ENCODE data around the gene TBXAS1.
"Not testable (repeated sequence)": the region's sequence is repeated elsewhere in the genome, so short reads cannot be mapped to it uniquely, and the experiment has no call there.

The TBXAS1 gene

DNA sequence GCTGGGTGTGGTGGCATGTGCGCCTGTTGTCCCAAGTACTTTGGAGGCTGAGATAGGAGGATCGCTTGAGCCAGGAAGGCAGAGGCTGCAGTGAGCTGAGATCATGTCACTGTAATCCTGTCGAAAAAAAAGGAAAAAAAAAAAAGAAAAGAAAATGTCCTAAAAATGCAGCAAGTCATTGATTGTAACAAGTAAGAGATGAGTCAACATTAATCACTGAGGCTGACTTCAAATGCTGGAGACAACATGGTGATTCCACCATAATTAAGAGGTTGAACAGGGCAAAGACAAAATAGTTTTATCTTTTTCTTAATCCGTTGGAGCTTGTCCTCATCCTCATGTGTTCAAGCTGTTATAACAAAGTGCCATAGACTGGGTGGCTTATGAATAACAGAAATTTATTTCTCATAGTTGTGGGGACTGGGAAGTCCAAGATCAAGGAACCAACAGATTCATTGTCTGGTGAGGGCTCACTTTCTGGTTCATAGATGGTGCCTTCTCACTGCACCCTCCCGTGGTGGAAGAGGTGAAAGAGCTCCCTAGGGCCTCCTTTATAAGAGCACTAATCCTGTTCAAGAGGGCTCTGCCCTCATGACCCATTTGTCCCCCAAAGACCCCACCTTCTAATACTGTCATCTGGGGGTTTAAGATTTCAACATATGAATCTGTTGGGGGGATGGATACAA is 60.3 kb downstream of the TBXAS1 start:
- DNase-seq (ENCODE audit: low spot score) = no peak

DNA sequence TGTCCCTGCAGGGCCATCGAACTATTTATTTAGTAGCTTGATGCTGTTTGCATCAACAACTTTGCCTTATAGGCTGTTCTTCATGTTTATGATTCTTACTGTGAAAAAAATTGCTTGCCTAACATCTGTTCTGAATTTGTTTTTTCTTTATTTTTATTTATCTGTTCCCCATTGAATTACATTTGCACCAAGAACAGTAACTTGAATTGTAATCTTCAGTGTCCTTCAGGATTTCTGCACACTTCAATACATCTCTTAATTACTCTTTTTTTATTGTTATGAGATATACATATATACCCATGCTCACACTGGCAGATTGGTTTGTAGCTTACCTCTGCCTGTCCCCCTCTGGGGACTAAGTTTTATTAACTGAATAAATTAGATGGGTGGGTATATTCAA is 64.4 kb downstream of the TBXAS1 start:
- DNase-seq (ENCODE audit: low spot score) = no peak

DNA sequence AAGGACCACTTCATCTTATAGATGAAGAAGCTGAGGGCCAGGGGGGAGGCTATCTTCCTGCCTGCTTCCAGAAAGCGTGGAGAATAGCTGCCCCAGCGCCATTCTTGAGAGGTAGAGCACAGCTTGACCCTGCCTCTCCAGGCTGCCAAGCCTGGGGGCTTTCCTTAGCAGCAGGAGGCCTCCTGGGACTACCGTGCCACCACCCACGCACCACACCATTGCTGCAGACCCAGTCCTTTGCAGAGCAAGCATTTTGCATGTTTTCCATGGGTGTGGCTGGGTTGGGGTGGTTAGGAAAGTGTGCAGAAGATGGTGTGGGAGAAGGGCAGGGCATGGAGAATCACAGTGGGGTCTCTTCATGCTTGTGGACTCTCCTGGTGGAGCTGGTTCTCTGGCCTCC is 64.9 kb downstream of the TBXAS1 start:
- DNase-seq (ENCODE audit: low spot score) = no peak

DNA sequence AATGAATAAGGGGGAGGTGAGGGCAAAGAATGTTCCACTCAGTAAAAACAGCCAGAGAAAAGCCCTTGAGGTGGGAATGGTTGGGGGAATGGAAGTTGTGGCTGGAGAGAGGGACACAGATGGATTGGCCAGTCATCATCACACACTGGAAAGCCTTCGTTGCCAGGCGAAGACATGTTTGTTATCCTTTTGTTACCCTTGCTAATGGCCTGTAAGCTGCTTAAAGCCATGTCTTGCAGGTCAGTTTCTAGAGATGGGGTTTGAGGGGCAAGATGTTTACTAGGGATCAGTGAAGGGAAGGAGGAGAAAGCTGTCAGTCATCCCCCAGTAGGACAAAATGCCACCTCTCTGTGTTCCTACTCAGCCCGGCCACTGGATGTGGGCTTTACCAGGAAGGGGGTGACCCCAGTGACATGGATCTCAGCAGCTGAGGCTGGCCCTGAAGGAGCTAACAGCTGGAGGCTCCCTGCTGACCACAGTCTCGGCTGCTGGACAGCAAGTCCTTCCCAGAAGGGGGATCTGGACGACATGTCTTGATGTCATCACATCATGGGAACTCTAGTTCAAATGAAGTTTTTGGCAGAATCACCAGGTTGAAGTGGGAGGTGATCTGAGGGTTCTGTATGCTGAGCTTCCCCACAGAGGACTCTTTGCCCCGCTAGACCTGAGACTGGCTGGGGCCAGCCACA is 66.2 kb downstream of the TBXAS1 start:
- no peak for DNase-seq (ENCODE audit: low spot score)

DNA sequence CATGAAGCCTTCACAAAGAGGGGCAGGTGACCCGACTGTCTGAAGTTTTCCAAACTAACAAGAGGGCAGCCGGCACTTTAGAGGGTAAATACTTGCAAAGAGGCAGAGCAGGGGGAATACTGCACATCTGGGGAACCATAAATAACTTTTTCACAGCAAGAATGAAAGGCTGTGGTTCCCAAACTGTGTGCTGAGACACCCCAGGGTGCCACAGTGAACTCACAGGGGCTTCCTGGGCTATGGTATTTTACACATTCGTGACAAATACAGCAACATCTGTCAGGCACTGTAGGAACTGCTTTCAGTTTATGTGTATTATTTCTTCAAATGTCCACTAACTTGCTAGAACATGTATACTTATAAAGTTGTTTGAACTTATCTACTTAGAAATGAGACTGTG is 67.2 kb downstream of the TBXAS1 start:
- DNase-seq (ENCODE audit: low spot score) = no peak

DNA sequence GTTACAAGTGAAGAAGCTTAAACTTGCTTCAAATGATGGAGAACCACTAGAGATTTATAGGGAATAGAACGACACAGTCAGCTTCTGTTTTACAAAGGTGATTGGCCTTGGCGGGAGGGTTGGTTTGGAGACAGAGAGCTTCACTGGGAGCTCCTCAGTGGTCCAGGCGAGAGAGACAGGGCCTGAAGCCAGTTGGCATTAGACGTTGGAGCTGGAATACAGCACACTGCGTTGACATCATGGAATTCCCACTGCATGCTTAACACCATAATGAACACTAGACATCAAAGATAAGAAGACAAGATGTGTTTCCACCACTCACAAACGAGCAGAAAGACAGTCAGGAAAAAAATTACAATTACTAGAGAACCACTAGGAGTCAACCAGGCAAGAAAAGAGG is 67.8 kb downstream of the TBXAS1 start:
- no peak for DNase-seq (ENCODE audit: low spot score)

DNA sequence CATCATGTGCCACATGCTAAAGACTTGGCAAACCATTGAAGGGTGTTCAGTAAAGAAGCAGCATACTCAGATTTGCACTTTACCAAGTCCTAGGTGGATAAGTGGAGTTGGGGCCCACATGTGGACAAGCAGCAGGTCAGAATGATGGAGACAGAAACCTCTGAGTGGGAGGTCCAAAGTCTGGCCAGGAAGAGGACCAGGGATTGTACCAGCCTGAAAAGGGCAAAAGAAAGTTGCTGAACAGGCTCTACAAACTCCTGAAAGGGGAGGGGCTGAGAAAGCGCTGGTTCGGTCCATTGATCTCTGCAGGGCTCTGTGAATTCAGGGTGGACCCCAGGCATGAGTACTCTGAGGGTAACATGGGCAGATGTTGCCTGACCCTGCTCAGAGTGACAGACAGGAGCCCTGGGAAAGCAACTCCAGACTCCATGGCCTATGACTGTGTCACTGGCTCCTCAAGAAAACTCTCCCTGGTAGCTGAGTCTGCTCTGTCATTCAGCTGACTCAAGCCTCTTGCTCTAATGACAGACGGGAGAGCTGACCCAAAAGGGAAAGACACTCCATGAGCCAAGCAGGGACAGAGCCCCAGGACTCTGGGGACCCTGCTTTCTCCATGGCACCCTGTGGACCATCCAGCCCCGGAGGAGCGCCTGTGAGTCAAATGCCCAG is 68.5 kb downstream of the TBXAS1 start:
- DNase-seq (ENCODE audit: low spot score) = no peak

DNA sequence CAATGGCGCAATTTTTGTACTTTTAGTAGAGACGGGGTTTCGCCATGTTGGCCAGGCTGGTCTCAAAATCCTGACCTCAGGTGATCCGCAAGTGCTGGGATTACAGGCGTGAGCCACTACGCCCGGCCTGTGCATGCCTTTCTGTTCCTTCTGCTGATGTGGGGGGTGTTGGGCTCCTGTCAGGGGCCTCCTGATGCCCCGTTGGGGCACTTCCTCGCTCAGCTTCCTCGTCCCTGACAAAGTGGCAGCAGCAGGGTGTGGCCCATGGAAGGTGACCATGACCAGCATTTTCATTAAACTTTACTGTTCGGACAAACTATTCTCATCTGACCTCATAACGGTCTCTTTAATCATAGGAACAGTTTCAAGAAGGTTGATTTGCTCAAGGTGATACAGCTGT is 69.4 kb downstream of the TBXAS1 start:
- DNase-seq (ENCODE audit: low spot score) = no peak

DNA sequence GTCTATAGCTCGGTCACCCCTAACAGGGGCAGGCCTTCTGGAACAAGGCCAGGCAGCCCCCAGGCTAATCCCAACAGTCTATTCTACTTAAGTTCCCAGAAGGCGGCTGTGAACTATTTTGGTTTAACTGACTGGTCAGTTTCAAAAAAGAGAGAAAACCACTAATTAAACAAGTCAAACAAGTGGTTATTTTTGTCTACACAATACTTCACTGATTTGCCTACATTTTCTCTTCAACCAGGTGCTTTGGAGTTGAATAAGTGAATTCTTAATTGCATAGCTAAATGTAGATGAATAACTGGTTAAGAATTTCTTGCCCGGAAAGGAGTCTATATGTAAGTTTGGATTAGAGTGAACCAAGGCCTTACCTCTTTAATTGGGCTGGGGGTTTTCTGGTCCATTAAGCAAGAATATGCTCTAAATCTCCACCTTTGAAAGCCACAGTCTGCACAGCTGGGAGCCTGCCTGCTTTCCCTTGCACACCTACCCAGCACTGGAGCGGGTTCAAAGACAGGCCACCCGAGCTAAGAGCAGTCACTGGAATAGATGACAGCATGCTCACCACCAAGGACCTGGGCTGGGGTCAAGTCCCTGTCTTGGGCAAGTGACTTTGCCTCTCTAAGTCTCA is 70.4 kb downstream of the TBXAS1 start:
- no peak for DNase-seq (ENCODE audit: low spot score)

DNA sequence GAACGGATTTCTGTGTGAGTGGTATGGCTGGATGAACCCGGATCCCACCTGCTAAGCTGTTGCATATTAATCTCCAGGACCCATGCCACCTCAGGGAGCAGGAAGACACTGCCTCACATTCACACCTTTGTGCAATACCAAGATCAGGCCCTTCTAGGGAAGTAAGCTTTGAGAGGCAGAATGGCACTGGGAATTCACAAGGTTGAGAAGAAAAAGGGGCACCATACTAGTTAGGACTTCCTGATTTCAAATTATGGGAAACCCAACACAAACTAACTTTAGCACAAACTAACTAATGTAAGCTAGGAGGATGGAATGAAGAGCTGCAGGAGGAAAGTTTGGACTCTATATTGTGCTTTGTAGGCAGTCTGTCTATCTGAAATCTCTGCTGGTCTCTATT is 71.3 kb downstream of the TBXAS1 start:
- no peak for DNase-seq (ENCODE audit: low spot score)

DNA sequence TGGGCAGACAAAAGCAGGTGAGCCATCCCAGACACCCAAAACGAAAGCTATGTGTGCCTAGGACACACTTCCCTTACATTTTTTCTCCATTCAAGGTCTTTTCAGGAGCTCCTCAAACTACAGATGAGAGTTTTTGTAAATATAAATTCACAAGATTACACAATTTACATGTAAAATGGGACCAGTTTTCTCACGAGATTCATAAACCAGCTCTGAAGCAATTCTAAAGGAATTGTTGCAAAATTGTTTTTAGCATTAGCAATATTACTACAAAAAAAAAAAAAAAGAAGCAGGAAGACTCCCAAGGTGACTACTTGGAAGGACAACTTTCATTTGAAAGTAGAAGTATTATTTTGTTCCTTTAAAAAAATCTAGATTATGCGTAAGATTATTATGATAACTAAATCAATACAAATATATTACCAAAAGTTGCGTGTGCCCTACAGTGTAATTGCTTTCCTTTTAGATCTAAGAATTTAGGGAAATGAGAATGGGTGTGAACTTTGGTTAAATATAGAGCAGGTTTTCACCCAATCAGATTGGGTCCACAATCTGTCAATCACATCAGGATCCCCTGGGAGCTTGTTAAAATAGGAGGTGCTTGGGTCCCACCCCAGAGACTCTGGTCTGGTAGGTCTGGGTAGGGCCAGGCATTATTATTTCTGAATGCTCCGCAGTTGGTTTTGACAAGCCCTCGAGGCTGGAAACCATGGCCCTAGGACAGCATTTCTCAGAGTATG is 72.2 kb downstream of the TBXAS1 start:
- DNase-seq (ENCODE audit: low spot score) = no peak

DNA sequence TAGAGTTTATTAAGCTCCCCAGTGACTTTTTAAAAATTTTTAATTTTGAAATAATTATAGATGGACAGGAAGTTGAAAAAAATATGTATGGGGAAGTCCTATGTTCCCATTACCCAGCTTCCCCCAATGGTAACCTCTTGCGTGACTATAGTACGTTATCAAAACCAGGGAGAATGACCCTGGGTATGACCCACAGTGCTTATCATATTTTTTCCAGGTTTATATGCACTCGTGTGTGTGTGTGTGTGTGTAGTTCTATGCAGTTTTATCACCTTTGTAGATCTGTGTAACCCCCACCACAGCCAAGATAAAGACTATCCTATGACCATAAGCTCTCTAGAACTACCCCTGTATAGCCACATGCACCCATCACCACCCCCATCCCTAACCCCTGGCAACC is 72.8 kb downstream of the TBXAS1 start:
- DNase-seq (ENCODE audit: low spot score) = no peak

DNA sequence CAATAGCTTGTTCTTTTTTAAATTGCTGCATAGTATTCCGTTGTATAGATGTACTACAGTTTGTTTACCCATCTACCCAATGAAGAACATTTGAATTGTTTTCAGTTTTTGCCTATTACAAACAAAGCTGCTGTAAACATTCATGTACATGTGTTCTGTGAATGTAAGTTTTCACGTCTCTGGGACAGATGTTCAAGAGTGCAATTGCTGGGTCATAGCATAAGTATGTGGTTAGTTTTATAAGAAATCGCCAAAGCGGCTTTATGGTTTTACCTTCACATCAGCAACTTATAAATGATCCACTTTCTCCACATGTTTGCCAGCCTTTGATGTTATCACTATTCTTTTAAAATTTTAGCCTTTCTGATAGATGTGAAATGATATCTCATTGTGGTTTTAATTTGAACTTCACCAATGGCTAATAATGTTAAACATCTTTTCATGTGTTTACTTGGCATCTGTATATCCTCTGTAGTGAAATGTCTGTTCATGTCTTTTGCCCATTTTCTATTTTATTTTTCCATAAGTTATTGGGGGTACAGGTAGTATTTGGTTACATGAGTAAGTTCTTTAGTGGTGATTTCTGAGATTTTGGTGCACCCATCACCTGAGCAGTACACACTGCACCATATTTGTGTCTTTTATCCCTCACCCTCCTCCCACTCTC is 73.5 kb downstream of the TBXAS1 start:
- DNase-seq (ENCODE audit: low spot score) = no peak

DNA sequence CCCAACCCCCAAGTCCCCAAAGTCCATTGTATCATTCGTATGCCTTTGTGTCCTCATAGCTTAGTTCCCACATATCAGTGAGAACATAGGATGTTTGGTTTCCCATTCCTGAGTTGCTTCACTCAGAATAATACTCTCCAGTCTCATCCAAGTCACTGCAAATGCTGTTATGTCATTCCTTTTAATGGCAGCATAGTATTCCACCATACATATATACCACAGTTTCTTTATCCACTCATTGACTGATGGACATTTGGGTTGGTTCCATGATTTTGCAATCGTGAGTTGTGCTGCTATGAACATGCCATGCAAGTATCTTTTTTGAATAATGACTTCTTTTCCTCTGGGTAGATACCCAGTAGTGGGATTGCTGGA is 74.0 kb downstream of the TBXAS1 start:
- not testable (repeated sequence) for DNase-seq (ENCODE audit: low spot score)

DNA sequence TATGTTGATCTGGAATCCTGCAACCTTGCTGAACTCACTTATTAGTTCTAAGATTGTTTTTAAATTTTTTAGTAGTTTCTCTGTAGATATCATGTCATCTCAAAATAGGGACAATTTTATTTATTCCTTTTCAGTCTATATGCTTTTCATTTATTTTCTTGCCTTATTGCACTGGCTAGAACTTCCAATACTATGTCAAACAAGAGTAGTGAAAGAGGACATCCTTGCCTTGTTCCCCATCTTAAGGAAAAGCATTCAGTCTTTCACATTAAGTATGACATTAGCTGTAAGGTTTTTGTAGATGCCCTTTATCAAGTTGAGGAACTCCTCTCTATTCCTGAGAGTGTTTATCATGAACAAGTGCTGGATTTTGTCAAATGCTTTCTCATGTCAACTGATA is 77.8 kb downstream of the TBXAS1 start:
- DNase-seq (ENCODE audit: low spot score) = no peak

DNA sequence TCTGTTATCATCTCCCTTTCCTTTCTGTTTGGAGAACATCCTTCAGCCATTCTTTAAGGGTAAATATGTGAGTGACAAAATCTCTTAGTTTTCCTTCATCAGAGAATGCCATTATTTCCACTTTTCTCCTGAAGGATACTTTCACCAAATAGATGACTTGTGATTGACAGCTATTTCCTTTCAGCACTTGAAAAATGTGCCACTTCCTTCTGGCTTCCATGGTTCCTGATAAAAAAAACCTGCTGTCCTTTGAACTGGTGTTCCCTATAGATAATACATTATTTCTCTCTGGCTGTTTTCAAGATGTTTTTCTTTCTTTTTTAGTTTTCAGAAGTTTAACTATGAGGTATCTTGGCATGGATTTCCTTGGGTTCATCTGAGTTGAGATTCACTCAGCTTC is 79.7 kb downstream of the TBXAS1 start:
- no peak for DNase-seq (ENCODE audit: low spot score)

DNA sequence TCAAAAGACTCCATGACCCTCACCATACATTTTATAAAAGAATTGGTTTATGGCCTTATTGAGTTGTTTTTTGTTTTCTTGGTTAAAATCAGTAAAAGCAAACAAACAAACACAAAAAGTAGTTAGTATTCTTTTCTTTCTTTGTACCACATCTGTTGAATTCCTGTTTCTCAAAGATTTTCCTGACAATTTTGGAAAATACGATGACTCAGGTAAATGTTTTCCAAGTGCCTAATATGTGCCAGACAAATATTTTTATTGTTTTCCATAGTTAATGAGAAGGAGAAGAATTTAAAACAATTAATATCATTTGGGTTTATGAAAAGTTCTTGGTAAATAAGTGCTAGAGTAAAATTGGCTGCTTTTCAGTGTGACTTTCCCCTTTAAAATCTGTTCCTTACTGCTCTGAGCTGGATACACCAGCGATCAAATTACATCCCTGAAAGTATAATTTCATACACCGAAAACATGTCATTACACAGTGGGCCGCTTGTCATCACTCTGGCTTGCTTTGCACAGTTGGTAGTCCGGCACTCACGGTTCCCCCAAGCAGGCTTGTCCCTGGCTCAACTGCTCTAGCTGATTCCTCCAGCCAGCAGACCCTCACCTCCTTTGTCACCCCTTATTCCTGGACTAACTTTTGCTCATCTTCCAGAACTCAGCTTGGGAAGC is 80.5 kb downstream of the TBXAS1 start:
- no peak for DNase-seq (ENCODE audit: low spot score)

DNA sequence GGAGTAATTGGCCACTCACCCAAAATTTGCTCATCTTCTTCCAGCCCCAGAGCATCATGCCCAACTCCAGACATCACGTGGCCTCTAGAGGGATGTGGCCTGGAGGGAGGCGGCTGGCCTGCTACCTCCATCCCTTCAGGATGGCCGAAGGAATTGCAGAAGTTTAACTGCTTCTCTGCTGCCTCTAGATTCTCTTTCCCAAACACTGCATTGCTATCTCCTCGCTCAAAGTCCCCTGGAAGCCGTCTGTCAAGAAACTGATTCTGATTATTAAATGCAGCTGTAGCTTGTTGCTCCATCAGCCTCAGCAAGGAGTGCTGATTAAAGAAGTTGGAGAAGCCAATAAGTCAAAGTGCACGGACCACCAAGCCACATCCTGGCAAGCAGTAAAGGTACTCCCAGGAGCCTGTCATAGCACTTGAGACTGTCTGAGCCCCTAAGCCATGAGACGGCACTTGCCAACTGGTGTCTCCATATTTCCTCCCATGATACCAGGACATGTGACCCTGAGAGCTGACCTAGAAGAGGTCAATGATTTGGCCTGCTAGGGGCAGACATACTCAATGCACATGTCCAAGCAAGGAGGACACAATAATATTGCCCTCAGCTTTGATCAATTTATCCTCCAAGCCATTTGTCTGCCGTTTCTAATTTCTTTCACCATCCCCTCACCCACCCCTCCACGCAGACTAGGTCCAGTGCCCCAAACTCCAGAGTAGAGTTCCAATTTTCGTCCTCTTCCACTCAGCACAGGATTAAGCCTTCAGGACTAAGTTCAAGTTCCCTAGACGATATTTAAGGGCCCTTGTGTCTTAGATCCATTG is 84.2 kb downstream of the TBXAS1 start:
- DNase-seq (ENCODE audit: low spot score) = no peak

DNA sequence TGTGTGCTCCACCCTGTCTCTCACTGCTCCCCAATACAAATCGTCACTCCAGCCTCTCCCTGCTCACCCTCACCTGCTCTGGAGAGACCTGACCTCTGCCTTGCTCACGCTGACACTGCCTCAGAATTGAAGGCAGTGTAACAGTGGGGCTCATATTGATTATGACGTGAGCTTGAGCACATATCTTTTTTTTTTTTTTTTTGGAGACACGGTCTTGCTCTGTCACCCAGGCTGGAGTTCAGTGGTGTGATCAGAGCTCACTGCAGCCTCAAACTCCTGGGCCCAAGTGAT is 84.7 kb downstream of the TBXAS1 start:
- no peak for DNase-seq (ENCODE audit: low spot score)
